IMR-90 (cell line): Measurements from ENCODE around the gene MED12L. TPM values are rescaled to one million over a fixed set of nuclear protein-coding genes. Genes with fewer than 3 reads are reported as not detected.
A peak's percentile ranks its signal among the peaks of the same experiment; 100 is the strongest.

Experiments
- ATAC-seq: fragments of 200-7000 bp; cut with Tn5 transposase; 2 replicates; pipeline ENCODE4 v1.9.1; 2020; ENCODE audit warnings: low read depth, mild to moderate bottlenecking, moderate library complexity
- BruUV-seq: library from RNA; stranded (reverse); fragments of 400-500 nt; replicated peaks from 2 replicates; lab custom pipeline; 2021; lab: Mats Ljungman, UMichigan
- CTCF ChIA-PET: fragments of 300-600 bp; formaldehyde crosslinking; extraction: SDS; loops from one replicate; lab custom pipeline; 2021; ENCODE audit warnings: antibody characterized with exemption; lab: Yijun Ruan, JAX
- POLR2A ChIA-PET: fragments of 300-600 bp; sonication (Branson Sonifier 250); formaldehyde crosslinking; loops from one replicate; lab custom pipeline; 2022; ENCODE audit warnings: antibody characterized with exemption; ENCODE audit not compliant: unreplicated experiment; lab: Charles Lee
- DNase-seq: peaks from one replicate; pipeline ENCODE4 v3.0.0; 2013
- H2AFZ ChIP-seq: replicated peaks from 2 replicates; pipeline ENCODE3; 2013; ENCODE audit warnings: low read length, mild to moderate bottlenecking; ENCODE audit not compliant: poor library complexity
- H2AK5ac ChIP-seq: 2 replicates; pipeline ENCODE4 v1.6.1; 2013; ENCODE audit warnings: low read depth, low read length, inconsistent platforms
- H2AK9ac ChIP-seq: replicated peaks from 2 replicates; pipeline ENCODE3; 2013; ENCODE audit warnings: mild to moderate bottlenecking, low read depth, low read length, moderate library complexity; ENCODE audit not compliant: poor library complexity
- H2BK120ac ChIP-seq: 2 replicates; pipeline ENCODE4 v1.6.1; 2013; ENCODE audit warnings: low read depth, low read length, inconsistent platforms
- H2BK15ac ChIP-seq: 3 replicates; pipeline ENCODE4 v1.6.1; 2013; ENCODE audit warnings: low read depth, low read length, inconsistent platforms
- H2BK20ac ChIP-seq: 2 replicates; pipeline ENCODE4 v1.6.1; 2013; ENCODE audit warnings: low read depth, mild to moderate bottlenecking, inconsistent platforms, low read length, moderate library complexity
- H2BK5ac ChIP-seq: 2 replicates; pipeline ENCODE4 v1.6.1; 2013; ENCODE audit warnings: mild to moderate bottlenecking, low read depth, low read length, inconsistent platforms; ENCODE audit not compliant: poor library complexity, severe bottlenecking
- H3K14ac ChIP-seq: replicated peaks from 2 replicates; pipeline ENCODE4 v1.6.1; 2013; ENCODE audit warnings: low read depth, low read length, inconsistent platforms
- H3K18ac ChIP-seq: 2 replicates; pipeline ENCODE4 v1.6.1; 2013; ENCODE audit warnings: low read depth, low read length, control low read depth
- H3K23ac ChIP-seq: 2 replicates; pipeline ENCODE4 v1.6.1; 2013; ENCODE audit warnings: low read depth, low read length, inconsistent platforms
- H3K27ac ChIP-seq: 2 replicates; pipeline ENCODE4 v1.5.1; 2013; ENCODE audit warnings: mild to moderate bottlenecking, control low read depth, low read length; ENCODE audit not compliant: insufficient read depth
- H3K27me3 ChIP-seq: 2 replicates; pipeline ENCODE4 v1.6.1; 2013; ENCODE audit warnings: low read length; ENCODE audit not compliant: control insufficient read depth, insufficient read depth
- H3K36me3 ChIP-seq: 2 replicates; pipeline ENCODE4 v1.6.1; 2013; ENCODE audit warnings: low read length, mixed read lengths; ENCODE audit not compliant: control insufficient read depth, insufficient read depth
- H3K4ac ChIP-seq: 2 replicates; pipeline ENCODE4 v1.6.1; 2013; ENCODE audit warnings: low read depth, low read length, inconsistent platforms
- H3K4me1 ChIP-seq: 2 replicates; pipeline ENCODE4 v1.6.1; 2013; ENCODE audit warnings: low read length, mixed read lengths; ENCODE audit not compliant: control insufficient read depth, insufficient read depth
- H3K4me2 ChIP-seq: 2 replicates; pipeline ENCODE4 v1.6.1; 2013; ENCODE audit warnings: low read depth, mild to moderate bottlenecking, control low read depth, low read length, moderate library complexity
- H3K4me3 ChIP-seq: 2 replicates; pipeline ENCODE4 v1.5.1; 2013; ENCODE audit warnings: low read depth, mild to moderate bottlenecking, control low read depth, low read length, moderate library complexity; ENCODE audit not compliant: insufficient read depth
- H3K56ac ChIP-seq: 2 replicates; pipeline ENCODE4 v1.6.1; 2013; ENCODE audit warnings: low read length, inconsistent platforms; ENCODE audit not compliant: insufficient read depth; ENCODE audit errors: extremely low read depth
- H3K79me1 ChIP-seq, 2 experiments: 2 replicates each; pipeline ENCODE4 v1.6.1; 2013; ENCODE audit warnings: low read length in 2 of 2, inconsistent platforms in 1 of 2, low read depth in 1 of 2
- H3K9ac ChIP-seq: 2 replicates; pipeline ENCODE4 v1.6.1; 2013; ENCODE audit warnings: low read depth, low read length, control low read depth
- H3K9me1 ChIP-seq: 2 replicates; pipeline ENCODE4 v1.6.1; 2013; ENCODE audit warnings: low read length, inconsistent platforms; ENCODE audit not compliant: insufficient read depth
- H3K9me3 ChIP-seq: 2 replicates; pipeline ENCODE4 v1.6.1; 2013; ENCODE audit warnings: low read length; ENCODE audit not compliant: control insufficient read depth, insufficient read depth
- H4K20me1 ChIP-seq: 2 replicates; pipeline ENCODE4 v1.6.1; 2013; ENCODE audit warnings: low read length, inconsistent platforms; ENCODE audit not compliant: insufficient read depth
- H4K5ac ChIP-seq: 2 replicates; pipeline ENCODE4 v1.6.1; 2013; ENCODE audit warnings: mild to moderate bottlenecking, low read depth, low read length, control low read depth
- H4K8ac ChIP-seq, 2 experiments: 2 replicates each; pipeline ENCODE4 v1.6.1; 2013; ENCODE audit warnings: low read depth in 2 of 2, low read length in 2 of 2, control low read depth in 1 of 2, inconsistent platforms in 1 of 2
- H4K91ac ChIP-seq: 2 replicates; pipeline ENCODE4 v1.6.1; 2013; ENCODE audit warnings: low read depth, low read length, inconsistent platforms; ENCODE audit not compliant: insufficient read depth
- POLR2A ChIP-seq: IDR thresholded peaks from 2 replicates; pipeline ENCODE4 v1.6.1; 2012; ENCODE audit warnings: mild to moderate bottlenecking, low read depth, low read length
- WGBS, 2 experiments: methylation state at CpG; one replicate each; pipeline versions ENCODE4 v1.1.5 to v1.1.7; 2013; ENCODE audit warnings: missing lambda C conversion rate in 2 of 2; ENCODE audit not compliant: insufficient read length in 1 of 2; ENCODE audit errors: extremely low coverage in 2 of 2; 5-methylcytosine and 5-hydroxymethylcytosine counted together
- dilution Hi-C: fragments of 300-500 bp; cut with HindIII; formaldehyde crosslinking; loops from one replicate; pipeline ENCODE4 v1.14.3; 2018; ENCODE audit warnings: low sequenced_read_pairs; ENCODE audit not compliant: unreplicated experiment
- in situ Hi-C: fragments of 300-500 bp; cut with MboI; formaldehyde crosslinking; loops from 3 replicates; pipeline ENCODE4 v1.14.3; 2019; ENCODE audit warnings: low sequenced_read_pairs, inconsistent platforms, mixed read lengths
- intact Hi-C: fragments of 100-400 bp; cut with micrococcal nuclease; formaldehyde crosslinking; loops from 2 replicates; pipeline ENCODE4 v1.10.0; 2022
- polyA plus RNA-seq, 3 experiments: library from polyadenylated mRNA; depleted of rRNA; stranded (reverse); fragments of >200 nt; gene quantifications; 2 replicates each; pipeline ENCODE4 v1.2.3, GENCODE V29; 2012; ENCODE audit warnings: low replicate concordance in 1 of 3
- total RNA-seq: library from RNA; depleted of rRNA; stranded (reverse); fragments of >200 nt; gene quantifications from 2 replicates; pipeline ENCODE4 v1.2.3, GENCODE V29; 2012
- TF ChIP-seq, protein P1 (sequence below): conservative IDR thresholded peaks from 2 replicates; pipeline ENCODE4 v1.5.1; 2012; ENCODE audit warnings: mild to moderate bottlenecking, low read depth, low read length, improper control_type of control experiment

MED12L gene
- total and polyA plus RNA-seq, 2 of the 4 experiments (the other 2 are of a cell fraction) = 0.05 to 0.18 TPM

- H4K5ac ChIP-seq = no peak overlapping the region
- no peak overlapping the region for H3K56ac ChIP-seq
- no peak overlapping the region for H2AK5ac ChIP-seq
- H3K18ac ChIP-seq = peak overlapping the region; percentile 65; the same call in 1 of the 2 replicates
- no peaks in the 10 kb centered on the region for H3K27me3 ChIP-seq
- peaks cover 4% of the 10 kb centered on the region; the same call in 1 of the 2 replicates for H3K4me1 ChIP-seq
- no peak overlapping the region for H2BK15ac ChIP-seq
- in situ Hi-C loops (no loop called here), dilution Hi-C loops (no loop called here), intact Hi-C loops (no loop called here)
- no peaks in the 10 kb centered on the region for H3K9me1 ChIP-seq
- no peak overlapping the region for H4K8ac ChIP-seq
- no peak overlapping the region for H2AK9ac ChIP-seq
- H3K27ac ChIP-seq = no peak overlapping the region
- WGBS, 2 experiments = no CpG with 5 or more reads among the region's 4 CpGs
- ATAC-seq (peak; percentile 35; the same call in 1 of the 2 replicates), DNase-seq (peak; percentile 59)
- peak overlapping the region; percentile 73 for H2BK5ac ChIP-seq
- no peak overlapping the region for H3K4ac ChIP-seq
- H3K4me2 ChIP-seq = peak overlapping the region; percentile 55; the same call in 1 of the 2 replicates
- H4K20me1 ChIP-seq = no peaks in the 10 kb centered on the region
- POLR2A ChIA-PET = no interaction called here
- TF ChIP-seq POLR2A = no peak
- TF ChIP-seq, protein P1, sequence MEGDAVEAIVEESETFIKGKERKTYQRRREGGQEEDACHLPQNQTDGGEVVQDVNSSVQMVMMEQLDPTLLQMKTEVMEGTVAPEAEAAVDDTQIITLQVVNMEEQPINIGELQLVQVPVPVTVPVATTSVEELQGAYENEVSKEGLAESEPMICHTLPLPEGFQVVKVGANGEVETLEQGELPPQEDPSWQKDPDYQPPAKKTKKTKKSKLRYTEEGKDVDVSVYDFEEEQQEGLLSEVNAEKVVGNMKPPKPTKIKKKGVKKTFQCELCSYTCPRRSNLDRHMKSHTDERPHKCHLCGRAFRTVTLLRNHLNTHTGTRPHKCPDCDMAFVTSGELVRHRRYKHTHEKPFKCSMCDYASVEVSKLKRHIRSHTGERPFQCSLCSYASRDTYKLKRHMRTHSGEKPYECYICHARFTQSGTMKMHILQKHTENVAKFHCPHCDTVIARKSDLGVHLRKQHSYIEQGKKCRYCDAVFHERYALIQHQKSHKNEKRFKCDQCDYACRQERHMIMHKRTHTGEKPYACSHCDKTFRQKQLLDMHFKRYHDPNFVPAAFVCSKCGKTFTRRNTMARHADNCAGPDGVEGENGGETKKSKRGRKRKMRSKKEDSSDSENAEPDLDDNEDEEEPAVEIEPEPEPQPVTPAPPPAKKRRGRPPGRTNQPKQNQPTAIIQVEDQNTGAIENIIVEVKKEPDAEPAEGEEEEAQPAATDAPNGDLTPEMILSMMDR = no peak
- H2AFZ ChIP-seq = no peak overlapping the region
- no peak overlapping the region for H2BK20ac ChIP-seq
- no peak overlapping the region for H4K91ac ChIP-seq
- H3K14ac ChIP-seq = no peak overlapping the region
- H3K9ac ChIP-seq = no peak overlapping the region
- no peak overlapping the region for H2BK120ac ChIP-seq
- CTCF ChIA-PET = interaction anchor here (0.6 kb wide), 1 partner anchor 1548 kb away, joined by 3 read pairs; no protein-coding TSS in a partner anchor
- BruUV-seq = no TSS peak
- no peaks in the 10 kb centered on the region for H3K79me1 ChIP-seq
- no peak overlapping the region for H3K23ac ChIP-seq
- no peaks in the 10 kb centered on the region for H3K9me3 ChIP-seq
- no peak overlapping the region for H3K4me3 ChIP-seq
- H3K36me3 ChIP-seq = no peaks in the 10 kb centered on the region
Measured at GRCh38 chr3:151372063-151372820, 286.8 kb downstream of the MED12L start.
